Stimulated activated CD4-positive, alpha-beta T cell treated with anti-CD3 and anti-CD28 coated beads, Interleukin-4, amount 100 ng/mL, for 4 hours (primary cell): ENCODE results near the gene DENND1C.

Experiments
- DNase-seq, 2 experiments: peaks; one replicate each; pipeline ENCODE4 v3.0.0-alpha.2; 2020

The DENND1C gene, protein sequence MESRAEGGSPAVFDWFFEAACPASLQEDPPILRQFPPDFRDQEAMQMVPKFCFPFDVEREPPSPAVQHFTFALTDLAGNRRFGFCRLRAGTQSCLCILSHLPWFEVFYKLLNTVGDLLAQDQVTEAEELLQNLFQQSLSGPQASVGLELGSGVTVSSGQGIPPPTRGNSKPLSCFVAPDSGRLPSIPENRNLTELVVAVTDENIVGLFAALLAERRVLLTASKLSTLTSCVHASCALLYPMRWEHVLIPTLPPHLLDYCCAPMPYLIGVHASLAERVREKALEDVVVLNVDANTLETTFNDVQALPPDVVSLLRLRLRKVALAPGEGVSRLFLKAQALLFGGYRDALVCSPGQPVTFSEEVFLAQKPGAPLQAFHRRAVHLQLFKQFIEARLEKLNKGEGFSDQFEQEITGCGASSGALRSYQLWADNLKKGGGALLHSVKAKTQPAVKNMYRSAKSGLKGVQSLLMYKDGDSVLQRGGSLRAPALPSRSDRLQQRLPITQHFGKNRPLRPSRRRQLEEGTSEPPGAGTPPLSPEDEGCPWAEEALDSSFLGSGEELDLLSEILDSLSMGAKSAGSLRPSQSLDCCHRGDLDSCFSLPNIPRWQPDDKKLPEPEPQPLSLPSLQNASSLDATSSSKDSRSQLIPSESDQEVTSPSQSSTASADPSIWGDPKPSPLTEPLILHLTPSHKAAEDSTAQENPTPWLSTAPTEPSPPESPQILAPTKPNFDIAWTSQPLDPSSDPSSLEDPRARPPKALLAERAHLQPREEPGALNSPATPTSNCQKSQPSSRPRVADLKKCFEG

DNA sequence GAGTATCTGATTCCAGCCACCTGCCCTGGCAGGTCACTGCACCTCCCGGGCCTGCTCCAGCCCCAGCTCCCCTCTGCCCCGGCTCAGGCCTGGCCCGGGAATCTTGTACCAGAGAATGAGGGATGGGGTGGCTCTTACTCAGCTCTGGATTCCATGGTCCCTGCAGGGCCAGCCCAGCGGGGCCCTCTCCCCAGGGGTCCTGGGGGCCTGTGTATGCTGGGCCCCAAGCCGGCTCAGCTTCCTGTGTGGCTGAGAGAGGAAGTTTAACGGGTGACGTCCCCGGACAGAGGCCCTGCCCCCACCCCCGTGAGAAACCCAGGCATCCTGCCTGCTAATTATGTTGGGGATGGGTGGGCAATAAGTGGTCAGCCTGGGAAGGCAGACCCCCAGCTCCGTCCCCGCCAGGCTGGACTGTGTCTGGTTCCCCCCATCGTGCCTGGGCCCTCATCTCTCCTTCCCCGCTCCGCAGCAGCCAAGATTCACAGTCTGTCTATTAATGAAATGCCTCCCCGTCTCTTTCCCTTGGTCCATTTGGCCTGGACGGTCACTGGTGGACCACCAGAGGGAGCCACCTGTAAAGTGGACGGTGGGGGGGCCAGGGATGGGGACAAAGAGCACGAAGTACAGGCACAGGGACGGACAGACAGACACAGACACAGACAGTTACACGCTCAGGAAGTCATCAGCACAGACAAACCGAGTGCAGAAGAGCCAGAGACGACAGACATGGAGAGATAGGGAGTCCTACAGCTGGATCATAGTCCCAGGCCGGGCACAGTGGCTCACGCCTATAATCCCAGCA, at the start of gene DENND1C:
DENND1C (minus strand) TSS at position 247 of the 802 bp plus-strand sequence; CDS start at position 155, 92 bp downstream.
- DNase-seq: peak; percentile 62 to 65

- DNase-seq: peak; percentile 75 to 82
These were observed 49.0 kb upstream of the DENND1C start, which contains the start of gene TNFSF9 for GRCh38 chr19:6530386-6531162. TSS of gene TNFSF9 (plus strand) at chr19:6531026. CDS start at chr19:6531037, 11 bp downstream.

DNA sequence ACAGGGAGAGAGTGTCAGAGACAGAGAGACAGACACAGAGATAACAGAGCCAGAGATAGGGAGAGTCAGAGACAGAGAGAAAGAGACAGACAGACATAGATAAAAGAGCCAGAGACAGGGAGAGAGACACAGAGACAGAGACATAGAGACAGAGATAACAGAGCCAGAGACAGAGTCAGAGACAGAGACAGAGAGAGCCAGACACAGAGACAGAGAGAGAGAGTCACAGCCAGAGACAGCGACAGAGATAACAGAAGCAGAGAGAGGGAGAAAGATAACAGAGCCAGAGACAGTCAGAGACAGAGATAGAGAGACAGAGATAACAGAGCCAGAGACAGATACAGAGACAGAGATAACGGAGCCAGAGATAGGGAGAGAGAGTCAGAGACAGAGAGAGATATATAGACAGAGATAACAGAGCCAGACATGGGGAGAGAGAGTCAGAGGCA, 48.4 kb upstream of the DENND1C start:
- no peak for DNase-seq

DNA sequence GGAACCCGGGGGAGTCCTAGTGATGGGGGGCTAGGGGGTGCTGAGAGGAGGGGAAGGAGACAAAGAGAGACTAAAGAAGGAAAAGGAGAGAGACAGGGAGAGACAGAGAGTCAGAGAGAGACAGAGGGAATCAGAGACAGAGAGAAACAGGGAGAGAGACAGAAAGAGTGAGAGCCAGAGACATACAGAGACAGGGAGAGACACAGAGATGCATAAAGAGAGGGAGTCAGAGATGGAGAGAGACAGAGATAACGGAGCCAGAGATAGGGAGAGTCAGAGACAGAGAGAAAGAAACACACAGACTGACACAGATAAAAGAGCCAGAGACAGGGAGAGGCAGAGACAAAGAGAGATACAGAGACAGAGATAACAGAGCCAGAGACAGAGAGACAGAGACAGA, 47.8 kb upstream of the DENND1C start:
- DNase-seq: no peak

GRCh38 chr19:6528544-6529121, 47.0 kb upstream of the DENND1C start:
- DNase-seq: no peak

DNA sequence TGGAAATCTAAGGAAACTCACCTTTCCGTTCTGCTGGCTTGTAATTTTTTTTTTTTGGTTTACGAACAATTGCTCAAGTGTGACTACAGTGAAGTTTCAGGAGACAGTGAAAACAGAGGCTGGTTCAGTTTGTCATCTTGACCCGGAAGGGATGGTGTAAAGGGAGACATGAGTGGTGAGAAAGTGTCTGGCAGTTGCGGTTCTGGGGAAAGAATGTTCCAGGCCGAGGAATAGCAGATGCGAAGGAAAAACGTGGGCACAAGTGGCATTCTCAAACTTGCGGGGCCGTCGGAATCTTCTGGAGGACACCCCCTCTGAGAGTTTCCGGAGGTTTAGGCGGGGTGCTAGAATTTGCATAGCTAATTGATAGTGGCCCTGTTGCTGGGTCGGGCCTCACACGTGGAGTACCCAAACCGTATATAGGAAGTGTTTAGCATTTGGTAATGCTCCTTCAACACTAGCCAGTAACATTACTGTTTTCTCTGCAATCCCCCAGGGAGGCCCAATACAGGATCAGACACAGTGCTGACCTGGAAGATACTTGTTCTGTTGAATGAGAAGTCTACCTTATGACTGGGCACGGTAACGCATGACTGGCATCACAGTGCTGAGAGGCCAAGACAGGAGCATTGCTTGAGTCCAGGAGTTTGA, 46.4 kb upstream of the DENND1C start:
- no peak for DNase-seq

DNA sequence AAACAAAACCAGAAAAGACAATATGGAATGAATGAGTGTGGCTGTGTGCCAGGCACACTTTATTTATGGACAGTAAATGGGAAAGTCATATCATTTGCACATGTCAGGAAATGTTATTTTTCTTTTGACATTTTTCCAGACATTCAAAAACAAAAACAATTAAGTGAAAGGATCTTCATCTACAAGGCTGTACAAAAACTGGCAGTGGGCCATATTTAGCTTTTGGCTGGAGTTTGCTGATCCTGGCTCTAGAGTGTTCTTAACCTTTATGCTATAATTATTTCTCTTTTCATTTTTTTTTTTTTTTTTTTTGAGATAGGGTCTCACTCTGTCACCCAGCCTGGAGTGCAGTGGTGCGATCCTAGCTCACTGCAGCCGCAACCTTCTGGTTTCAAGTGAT, 42.7 kb upstream of the DENND1C start:
- no peak for DNase-seq

GRCh38 chr19:6522712-6523111, 41.1 kb upstream of the DENND1C start:
- DNase-seq: no peak

DNA sequence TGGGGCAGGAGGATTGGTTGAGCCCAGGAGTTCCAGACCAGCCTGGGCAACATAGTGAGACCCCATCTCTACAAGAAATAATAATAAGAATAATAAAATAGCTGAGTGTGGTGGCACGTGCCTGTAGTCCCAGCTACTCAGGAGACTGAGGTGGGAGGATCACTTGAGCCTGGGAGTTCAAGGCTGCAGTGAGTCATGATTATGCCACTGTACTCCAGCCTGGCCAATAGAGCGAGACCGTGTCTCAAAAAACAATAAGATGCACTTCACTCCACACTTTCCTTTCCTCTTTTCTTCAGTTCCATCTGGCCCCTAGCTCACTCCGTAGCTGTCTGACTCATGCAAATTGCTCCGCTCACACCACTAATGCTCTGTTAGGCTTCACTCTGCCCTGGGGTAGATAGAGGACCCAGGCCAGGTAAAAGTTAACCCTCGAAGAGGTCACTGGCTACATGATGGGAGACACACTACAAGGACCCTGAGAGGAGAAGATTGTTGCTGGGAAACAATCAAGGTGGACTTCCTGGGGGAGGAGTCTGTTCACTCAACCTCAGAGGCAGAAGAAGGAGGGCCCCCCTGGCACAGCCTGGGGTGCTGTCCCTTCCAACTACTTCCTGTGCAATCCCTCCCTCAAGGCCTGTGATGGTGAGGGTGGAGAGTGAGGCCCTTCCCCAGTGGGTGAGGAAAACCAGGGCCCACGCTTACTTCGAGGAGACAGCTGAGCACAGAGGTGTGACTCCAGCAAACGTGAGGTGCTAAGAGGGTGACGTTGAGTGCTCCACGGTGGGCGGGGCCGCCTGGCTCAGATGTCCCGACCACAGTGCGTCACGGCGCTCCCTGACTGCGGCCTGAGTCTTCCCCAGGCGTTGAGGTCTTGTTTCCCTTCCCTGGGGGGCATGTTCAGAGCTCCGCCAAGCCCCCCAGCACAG, 40.4 kb upstream of the DENND1C start:
- DNase-seq: peak; percentile 38 to 55

- no peak for DNase-seq
These were observed 37.7 kb upstream of the DENND1C start for GRCh38 chr19:6519289-6519688.

GRCh38 chr19:6518145-6518911, 36.7 kb upstream of the DENND1C start:
- no peak for DNase-seq

DNA sequence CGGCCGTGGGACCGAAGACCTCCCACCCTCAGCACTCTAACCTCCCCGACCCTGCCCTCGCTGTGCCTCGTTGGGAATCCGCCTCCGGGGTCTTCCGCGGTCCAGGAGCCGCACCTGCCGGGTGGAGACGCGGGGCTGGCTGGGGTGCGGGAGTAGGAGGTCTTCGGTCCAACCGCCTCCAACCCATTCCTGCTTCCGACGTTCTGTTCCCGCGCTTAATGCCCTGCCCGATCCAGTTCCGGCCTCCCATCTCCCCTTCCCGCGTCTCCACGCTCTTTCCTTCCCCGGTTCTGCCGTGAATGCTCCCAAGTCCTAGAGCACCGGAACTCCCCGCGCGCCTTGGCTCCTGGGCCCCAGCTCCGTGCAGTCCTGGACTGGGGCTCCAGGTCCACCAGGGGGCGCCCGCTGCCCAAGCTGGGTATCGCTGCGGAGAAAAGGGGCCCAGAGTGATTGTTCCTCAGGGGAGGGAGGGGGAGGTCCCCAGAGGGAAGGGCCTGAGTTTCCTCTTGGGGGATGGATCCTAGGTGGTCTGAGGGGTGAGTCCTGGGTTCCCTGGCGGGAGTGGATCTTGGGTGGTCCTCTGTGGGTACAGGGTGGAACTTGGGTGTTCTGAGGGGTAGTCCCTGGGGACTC, 35.2 kb upstream of the DENND1C start:
- DNase-seq: peak; percentile 83 to 96

GRCh38 chr19:6516018-6516658, 34.6 kb upstream of the DENND1C start:
- peak; percentile 59 to 62 for DNase-seq

- no peak for DNase-seq
These were observed 33.4 kb upstream of the DENND1C start for GRCh38 chr19:6514926-6515544.

DNA sequence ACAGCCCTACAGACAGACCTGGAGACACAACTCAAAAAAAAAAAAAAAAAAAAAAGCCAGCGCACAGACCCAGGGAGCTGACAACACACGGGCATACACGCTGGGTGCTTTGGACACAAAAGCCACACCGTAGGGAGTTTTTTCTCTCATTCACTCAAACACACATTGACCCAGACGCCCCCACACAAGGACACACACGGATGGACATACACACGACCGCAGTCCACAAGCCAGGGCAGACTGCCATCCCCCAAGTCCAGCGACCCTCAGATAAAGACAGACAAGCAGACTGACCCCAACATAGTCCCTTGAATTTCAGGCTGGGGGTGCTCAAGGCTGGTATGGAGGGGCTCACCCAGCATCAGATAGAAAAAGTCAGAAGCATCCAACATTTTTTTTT, 32.5 kb upstream of the DENND1C start:
- DNase-seq: no peak

- DNase-seq: no peak
These were observed 29.0 kb upstream of the DENND1C start for GRCh38 chr19:6510618-6511017.

GRCh38 chr19:6509118-6509971, 27.8 kb upstream of the DENND1C start:
- DNase-seq: no peak
